Trophoblast cell (in vitro differentiated cells and primary cell): ENCODE measurements around the gene HSPA4L.

Experiments used
- DNase-seq, 2 donors: peaks; one replicate each; pipeline ENCODE4 v3.0.0-alpha.2; 2016
- H2AFZ ChIP-seq: 2 replicates; pipeline ENCODE4 v1.6.1; 2013; ENCODE audit warnings: low read length, moderate library complexity, mild to moderate bottlenecking; ENCODE audit not compliant: insufficient read depth, poor library complexity
- H2AK5ac ChIP-seq: 2 replicates; pipeline ENCODE4 v1.6.1; 2013; ENCODE audit warnings: mild to moderate bottlenecking, low read length
- H2BK120ac ChIP-seq: 2 replicates; pipeline ENCODE4 v1.6.1; 2013; ENCODE audit warnings: low read length, mild to moderate bottlenecking, moderate library complexity; ENCODE audit not compliant: insufficient read depth, poor library complexity
- H2BK12ac ChIP-seq: 2 replicates; pipeline ENCODE4 v1.6.1; 2013; ENCODE audit warnings: mild to moderate bottlenecking, low read length, moderate library complexity
- H2BK5ac ChIP-seq: 2 replicates; pipeline ENCODE4 v1.6.1; 2013; ENCODE audit warnings: low read length, low read depth, moderate library complexity, mild to moderate bottlenecking; ENCODE audit not compliant: poor library complexity
- H3K14ac ChIP-seq: 2 replicates; pipeline ENCODE4 v1.6.1; 2013; ENCODE audit warnings: mild to moderate bottlenecking, low read length
- H3K18ac ChIP-seq: 2 replicates; pipeline ENCODE4 v1.6.1; 2013; ENCODE audit warnings: mild to moderate bottlenecking, low read length
- H3K23ac ChIP-seq: 2 replicates; pipeline ENCODE4 v1.6.1; 2013; ENCODE audit warnings: low read length
- H3K27ac ChIP-seq: 2 replicates; pipeline ENCODE4 v1.5.1; 2013; ENCODE audit warnings: low read depth, mild to moderate bottlenecking, inconsistent platforms, low read length, moderate library complexity
- H3K27me3 ChIP-seq: 2 replicates; pipeline ENCODE4 v1.6.1; 2013; ENCODE audit warnings: inconsistent platforms, mild to moderate bottlenecking, low read length, moderate library complexity; ENCODE audit not compliant: insufficient read depth
- H3K36me3 ChIP-seq, 2 experiments: 1 replicate in 1 of 2; 2 replicates in 1 of 2; pipeline ENCODE4 v1.6.1; 2013; ENCODE audit warnings: low read length in 2 of 2, mild to moderate bottlenecking in 2 of 2, moderate library complexity in 1 of 2; ENCODE audit not compliant: insufficient read depth in 2 of 2, control insufficient read depth in 1 of 2
- H3K4ac ChIP-seq: 2 replicates; pipeline ENCODE4 v1.6.1; 2013; ENCODE audit warnings: low read depth, mild to moderate bottlenecking, low read length, moderate library complexity
- H3K4me1 ChIP-seq, 2 experiments: 1 replicate in 1 of 2; 2 replicates in 1 of 2; pipeline ENCODE4 v1.6.1; 2013; ENCODE audit warnings: low read length in 2 of 2, mild to moderate bottlenecking in 2 of 2, moderate library complexity in 1 of 2; ENCODE audit not compliant: insufficient read depth in 2 of 2, control insufficient read depth in 1 of 2
- H3K4me2 ChIP-seq: 2 replicates; pipeline ENCODE4 v1.6.1; 2013; ENCODE audit warnings: inconsistent platforms, mild to moderate bottlenecking, low read length, moderate library complexity
- H3K4me3 ChIP-seq: 2 replicates; pipeline ENCODE4 v1.5.1; 2013; ENCODE audit warnings: mild to moderate bottlenecking, low read depth, low read length, inconsistent platforms
- H3K79me1 ChIP-seq: one replicate; pipeline ENCODE4 v1.6.1; 2013; ENCODE audit warnings: low read length
- H3K79me2 ChIP-seq: 2 replicates; pipeline ENCODE4 v1.6.1; 2013; ENCODE audit warnings: low read length, mild to moderate bottlenecking; ENCODE audit not compliant: control insufficient read depth, insufficient read depth, poor library complexity
- H3K9ac ChIP-seq: 2 replicates; pipeline ENCODE4 v1.6.1; 2013; ENCODE audit warnings: mild to moderate bottlenecking, low read length
- H3K9me3 ChIP-seq: 2 replicates; pipeline ENCODE4 v1.6.1; 2013; ENCODE audit warnings: low read depth, mild to moderate bottlenecking, control low read depth, inconsistent platforms, low read length; ENCODE audit not compliant: insufficient read depth
- H4K12ac ChIP-seq: 2 replicates; pipeline ENCODE4 v1.6.1; 2013; ENCODE audit warnings: low read depth, mild to moderate bottlenecking, low read length, moderate library complexity
- H4K8ac ChIP-seq: 2 replicates; pipeline ENCODE4 v1.6.1; 2013; ENCODE audit warnings: low read depth, mild to moderate bottlenecking, low read length, moderate library complexity
- H4K91ac ChIP-seq: one replicate; pipeline ENCODE4 v1.6.1; 2013; ENCODE audit warnings: low read depth, mild to moderate bottlenecking, low read length, moderate library complexity
- WGBS: extraction: QIAGEN DNeasy Blood & Tissue Kit; methylation state at CpG from one replicate; pipeline ENCODE4 v1.1.7; 2013; ENCODE audit warnings: missing lambda C conversion rate; ENCODE audit not compliant: insufficient read length, insufficient coverage; ENCODE audit errors: extremely low coverage; 5-methylcytosine and 5-hydroxymethylcytosine counted together

HSPA4L gene

DNA sequence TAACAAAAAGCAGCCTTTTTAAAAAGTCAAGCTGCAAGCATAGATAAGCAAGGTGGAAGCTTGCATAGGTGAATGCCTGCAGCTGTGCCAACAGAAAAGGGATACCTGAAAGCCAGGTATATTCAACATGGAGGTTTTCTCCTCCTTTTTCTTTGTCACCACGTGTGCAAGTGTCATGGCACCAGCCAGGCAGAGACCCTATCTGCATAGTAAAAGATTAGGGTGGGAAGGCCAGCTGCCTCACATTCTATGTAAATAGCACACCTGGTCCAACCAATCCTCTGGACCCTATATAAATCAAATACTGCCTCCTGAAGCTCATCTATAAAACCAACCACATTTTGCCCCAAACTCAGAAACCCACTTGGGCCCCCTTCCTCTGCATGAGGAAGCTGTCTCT, 70.5 kb downstream of the HSPA4L start:
- H3K27me3 ChIP-seq, result no peaks in the 10 kb centered on the region
- no peak overlapping the region for H4K8ac ChIP-seq
- no peak overlapping the region for H3K9ac ChIP-seq
- no peak overlapping the region for H3K23ac ChIP-seq
- no peak overlapping the region for H4K12ac ChIP-seq
- H3K4me3 ChIP-seq, result no peak overlapping the region
- H3K4ac ChIP-seq, result no peak overlapping the region
- no peak overlapping the region for H3K27ac ChIP-seq
- no peak overlapping the region for H3K18ac ChIP-seq
- H3K14ac ChIP-seq, result no peak overlapping the region
- no peak overlapping the region for H3K4me2 ChIP-seq
- H2BK5ac ChIP-seq, result no peak overlapping the region
- no peaks in the 10 kb centered on the region for H3K79me2 ChIP-seq
- H3K4me1 ChIP-seq, result peaks cover 5 to 7% of the 10 kb centered on the region in 2 experiments
- H2BK120ac ChIP-seq, result no peak overlapping the region
- no peak for DNase-seq
- no peak overlapping the region for H2AFZ ChIP-seq
- no peak overlapping the region for H2BK12ac ChIP-seq
- peaks cover 0 to 1% of the 10 kb centered on the region in 2 experiments for H3K36me3 ChIP-seq
- H3K9me3 ChIP-seq, result peaks cover 2% of the 10 kb centered on the region
- no peak overlapping the region for H2AK5ac ChIP-seq
- no peak overlapping the region for H4K91ac ChIP-seq
- no CpG with 5 or more reads among the region's 1 CpG for WGBS
- peaks cover 3% of the 10 kb centered on the region for H3K79me1 ChIP-seq

DNA sequence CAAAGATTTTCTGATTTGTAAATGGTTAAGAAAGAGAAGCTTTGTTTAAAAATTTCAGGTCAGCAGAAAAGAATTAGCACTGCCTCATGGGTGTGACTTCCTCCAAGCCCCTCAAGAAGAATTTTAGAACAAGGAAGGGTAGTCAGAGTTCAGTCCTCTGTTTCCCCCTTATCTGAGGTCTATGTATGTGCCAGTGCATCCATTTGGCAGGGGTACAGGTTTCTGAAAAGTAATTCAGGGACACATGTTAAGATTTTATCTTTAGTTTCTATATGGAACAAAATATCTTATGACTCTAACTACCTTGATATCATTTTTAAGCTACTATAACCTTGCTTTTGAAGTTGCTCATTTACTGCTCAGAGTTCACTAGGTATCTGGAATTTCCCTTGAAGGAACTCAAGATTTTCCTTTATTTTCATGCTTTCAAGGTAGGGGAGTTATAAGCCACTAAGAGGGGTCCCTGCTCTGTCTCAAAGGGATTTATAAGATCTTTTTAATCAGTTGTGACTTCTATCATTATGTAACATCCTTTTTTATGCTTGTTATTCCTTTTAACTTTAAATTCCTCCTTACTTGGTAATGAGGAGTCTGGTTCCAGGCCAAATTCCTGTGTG, 74.2 kb downstream of the HSPA4L start:
- Histone ChIP-seq H3K18ac (no peak overlapping the region), H3K36me3 (peaks cover 0 to 1% of the 10 kb centered on the region in 2 experiments), H3K9ac (no peak overlapping the region), H4K8ac (no peak overlapping the region), H3K27ac (no peak overlapping the region), H3K9me3 (no peaks in the 10 kb centered on the region), H3K27me3 (no peaks in the 10 kb centered on the region), H2BK120ac (peak overlapping the region; percentile 22), H4K91ac (no peak overlapping the region), H2AFZ (no peak overlapping the region), H3K79me1 (peaks cover 3% of the 10 kb centered on the region), H3K4me3 (no peak overlapping the region), H2BK12ac (no peak overlapping the region), H3K4ac (no peak overlapping the region), H3K79me2 (no peaks in the 10 kb centered on the region), H3K23ac (no peak overlapping the region), H2BK5ac (no peak overlapping the region), H3K4me2 (peak overlapping the region; percentile 20), H3K4me1 (peaks cover 5 to 7% of the 10 kb centered on the region in 2 experiments), H4K12ac (no peak overlapping the region), H2AK5ac (no peak overlapping the region), H3K14ac (no peak overlapping the region)
- DNase-seq, result no peak

DNA sequence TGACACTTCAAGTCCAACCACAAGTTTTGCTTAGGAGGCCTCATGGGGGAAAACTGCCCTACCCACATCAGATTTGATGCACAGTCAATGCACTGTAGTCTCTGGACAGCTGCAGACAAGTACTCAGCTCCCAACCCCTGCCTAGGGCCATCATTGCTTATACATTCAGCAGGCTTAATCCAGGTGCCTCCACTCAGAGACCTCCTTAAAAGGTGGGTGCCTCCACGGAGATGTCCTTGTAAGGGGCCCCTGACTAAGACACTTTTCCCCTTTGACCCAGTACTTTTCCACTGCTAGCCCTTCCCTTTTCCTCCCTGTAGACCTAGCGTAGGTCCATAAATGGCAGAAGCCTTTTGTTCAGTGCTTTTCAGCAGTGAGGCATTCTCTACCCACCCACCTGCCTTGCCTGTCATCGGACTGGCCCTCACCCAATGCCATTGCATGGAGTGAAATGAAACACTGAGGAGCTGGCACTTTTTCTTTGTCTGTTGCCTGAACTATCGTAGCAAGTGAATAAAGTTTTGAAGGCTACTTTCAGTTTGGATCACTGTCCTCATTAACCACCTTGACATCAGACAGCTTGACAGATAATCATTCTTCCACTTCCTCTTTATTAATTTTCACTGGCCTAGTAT, 74.8 kb downstream of the HSPA4L start:
- no peak overlapping the region for H4K8ac ChIP-seq
- peak; percentile 83 to 89 for DNase-seq
- no peak overlapping the region for H3K18ac ChIP-seq
- H3K9me3 ChIP-seq, result no peaks in the 10 kb centered on the region
- peaks cover 3% of the 10 kb centered on the region for H3K79me1 ChIP-seq
- peak overlapping the region; percentile 20 for H3K4me2 ChIP-seq
- no peak overlapping the region for H3K4ac ChIP-seq
- peak overlapping the region; percentile 42 for H2BK12ac ChIP-seq
- H4K12ac ChIP-seq, result no peak overlapping the region
- WGBS, result no CpG with 5 or more reads among the region's 4 CpGs
- no peak overlapping the region for H3K14ac ChIP-seq
- H3K23ac ChIP-seq, result no peak overlapping the region
- H3K4me3 ChIP-seq, result no peak overlapping the region
- H2AFZ ChIP-seq, result no peak overlapping the region
- H3K4me1 ChIP-seq, result peaks cover 5 to 7% of the 10 kb centered on the region in 2 experiments
- H2BK120ac ChIP-seq, result no peak overlapping the region
- H3K36me3 ChIP-seq, result peaks cover 0 to 1% of the 10 kb centered on the region in 2 experiments
- H3K79me2 ChIP-seq, result no peaks in the 10 kb centered on the region
- no peak overlapping the region for H3K27ac ChIP-seq
- H3K9ac ChIP-seq, result no peak overlapping the region
- H2BK5ac ChIP-seq, result no peak overlapping the region
- no peaks in the 10 kb centered on the region for H3K27me3 ChIP-seq
- no peak overlapping the region for H4K91ac ChIP-seq
- H2AK5ac ChIP-seq, result no peak overlapping the region

DNA sequence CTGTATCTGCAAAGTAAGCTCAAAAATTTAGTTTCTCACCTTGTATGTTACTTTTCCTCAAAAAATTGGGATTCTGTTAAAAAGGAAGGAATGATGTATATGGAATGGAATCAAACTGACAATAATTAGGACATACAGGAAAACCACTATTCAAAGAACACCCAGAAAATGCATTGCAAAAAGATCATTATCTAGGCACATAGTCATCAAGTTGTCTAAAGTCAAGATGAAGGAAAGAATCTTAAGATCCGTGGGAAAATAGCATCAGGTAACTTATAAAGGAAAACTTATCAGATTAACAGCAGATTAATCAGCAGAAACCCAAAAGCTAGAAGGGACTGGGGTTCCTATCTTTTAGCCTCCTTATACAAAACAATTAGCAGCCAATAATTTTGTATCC, 75.5 kb downstream of the HSPA4L start:
- WGBS, result no CpG with 5 or more reads among the region's 1 CpG
- Histone ChIP-seq H4K8ac (no peak overlapping the region), H2AK5ac (no peak overlapping the region), H3K4me1 (peaks cover 5 to 7% of the 10 kb centered on the region in 2 experiments), H3K4me3 (no peak overlapping the region), H2BK120ac (no peak overlapping the region), H3K14ac (no peak overlapping the region), H2BK12ac (no peak overlapping the region), H2BK5ac (no peak overlapping the region), H4K12ac (no peak overlapping the region), H3K27me3 (no peaks in the 10 kb centered on the region), H3K4ac (no peak overlapping the region), H3K9me3 (no peaks in the 10 kb centered on the region), H3K79me1 (peaks cover 3% of the 10 kb centered on the region), H3K18ac (no peak overlapping the region), H3K36me3 (peaks cover 0 to 1% of the 10 kb centered on the region in 2 experiments), H3K9ac (no peak overlapping the region), H3K27ac (no peak overlapping the region), H3K4me2 (no peak overlapping the region), H4K91ac (no peak overlapping the region), H3K79me2 (no peaks in the 10 kb centered on the region), H3K23ac (no peak overlapping the region), H2AFZ (no peak overlapping the region)
- DNase-seq, result no peak
